SK-N-MC (cell line): Measurements from ENCODE around the gene SOBP.
"Not testable (repeated sequence)": the region's sequence is repeated elsewhere in the genome, so short reads cannot be mapped to it uniquely, and the experiment has no call there.

Experiments
- DNase-seq: peaks from one replicate; pipeline ENCODE4 v3.0.0-alpha.2; 2011; ENCODE audit warnings: low read depth, low spot score
- H3K27ac ChIP-seq: fragments of 200-600 bp; sonication (generic); 2 replicates; pipeline ENCODE4 v1.5.1; 2016; ENCODE audit warnings: mixed run types
- H3K36me3 ChIP-seq: fragments of 200-600 bp; sonication (generic); 2 replicates; pipeline ENCODE4 v1.6.1; 2017; ENCODE audit warnings: antibody characterized with exemption, low read length, mixed read lengths; ENCODE audit not compliant: insufficient read depth
- H3K4me3 ChIP-seq: fragments of 200-600 bp; sonication (generic); 2 replicates; pipeline ENCODE4 v1.5.1; 2016
- H3K9ac ChIP-seq: fragments of 200-600 bp; sonication (generic); 2 replicates; pipeline ENCODE4 v1.8.0; 2017; ENCODE audit warnings: mixed run types, mixed read lengths; ENCODE audit not compliant: insufficient read length
- H3K9me3 ChIP-seq: fragments of 200-600 bp; sonication (generic); 2 replicates; pipeline ENCODE4 v1.6.1; 2017; ENCODE audit warnings: low read depth, mild to moderate bottlenecking, antibody characterized with exemption, low read length, moderate library complexity, mixed read lengths
- EZH2 ChIP-seq: fragments of 200-600 bp; sonication (generic); IDR thresholded peaks from one replicate; pipeline ENCODE4 v1.6.1; 2017; ENCODE audit warnings: antibody characterized with exemption
- FOXP2 ChIP-seq: optimal IDR thresholded peaks from 2 replicates; pipeline ENCODE3; 2011; ENCODE audit warnings: mild to moderate bottlenecking, moderate library complexity; ENCODE audit not compliant: insufficient read depth; ENCODE audit errors: extremely low read length, control extremely low read depth
- POLR2AphosphoS5 ChIP-seq: IDR thresholded peaks from 2 replicates; pipeline ENCODE4 v1.6.1; 2012; ENCODE audit warnings: mild to moderate bottlenecking, low read depth, low read length, borderline replicate concordance

Gene SOBP

DNA sequence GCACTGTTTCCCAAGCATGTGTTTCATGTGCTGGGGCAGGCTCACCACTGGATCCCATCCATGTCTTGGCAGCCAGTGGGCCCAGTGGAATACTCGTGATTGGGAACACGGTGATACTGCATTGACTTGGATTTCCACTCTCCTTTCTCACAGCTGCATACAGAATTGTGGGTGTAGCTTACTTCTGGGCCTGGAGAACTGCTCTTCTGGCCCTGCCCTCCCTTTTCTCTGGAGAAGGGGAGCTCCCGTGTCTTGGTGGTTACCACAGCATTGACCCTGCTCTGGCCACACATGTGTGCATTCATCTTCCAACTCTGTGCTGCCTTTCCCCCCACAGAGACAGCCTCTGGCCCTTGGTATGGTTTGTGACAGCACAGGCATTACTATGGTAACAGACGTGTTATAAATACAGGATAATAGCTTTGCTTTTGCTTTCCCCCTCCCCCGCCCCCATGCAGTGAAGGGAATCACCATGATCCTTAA, 21.6 kb downstream of the SOBP start:
- Histone ChIP-seq H3K36me3 (peaks cover 13% of the 10 kb centered on the region; the same call in 1 of the 2 replicates), H3K9ac (no peak overlapping the region), H3K9me3 (no peaks in the 10 kb centered on the region), H3K27ac (no peak overlapping the region), H3K4me3 (no peak overlapping the region)
- DNase-seq, result no peak
- TF ChIP-seq FOXP2 (no peak), EZH2 (no peak), POLR2AphosphoS5 (no peak)

DNA sequence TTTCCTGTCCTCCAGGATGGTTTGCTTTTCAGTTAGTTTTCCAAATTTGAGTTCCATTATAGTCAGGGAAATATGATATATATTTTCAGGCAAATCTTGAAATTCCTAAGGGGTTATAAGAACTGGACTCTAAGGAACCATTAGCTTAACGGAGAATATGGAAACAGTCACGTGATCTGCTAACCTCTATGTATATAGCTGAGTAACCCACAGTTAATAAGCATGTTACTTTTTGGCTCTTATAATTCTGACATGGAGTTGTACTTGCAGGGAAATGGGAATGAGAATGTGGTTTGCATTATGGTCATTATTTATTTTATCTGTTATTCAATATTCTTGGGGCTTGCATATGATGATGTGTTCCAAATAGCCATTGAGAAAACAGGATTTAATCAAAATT, 23.3 kb downstream of the SOBP start:
- Histone ChIP-seq H3K4me3 (no peak overlapping the region), H3K9me3 (no peaks in the 10 kb centered on the region), H3K36me3 (peaks cover 15% of the 10 kb centered on the region; the same call in 1 of the 2 replicates), H3K27ac (no peak overlapping the region), H3K9ac (no peak overlapping the region)
- no peak for DNase-seq
- TF ChIP-seq FOXP2, result no peak

DNA sequence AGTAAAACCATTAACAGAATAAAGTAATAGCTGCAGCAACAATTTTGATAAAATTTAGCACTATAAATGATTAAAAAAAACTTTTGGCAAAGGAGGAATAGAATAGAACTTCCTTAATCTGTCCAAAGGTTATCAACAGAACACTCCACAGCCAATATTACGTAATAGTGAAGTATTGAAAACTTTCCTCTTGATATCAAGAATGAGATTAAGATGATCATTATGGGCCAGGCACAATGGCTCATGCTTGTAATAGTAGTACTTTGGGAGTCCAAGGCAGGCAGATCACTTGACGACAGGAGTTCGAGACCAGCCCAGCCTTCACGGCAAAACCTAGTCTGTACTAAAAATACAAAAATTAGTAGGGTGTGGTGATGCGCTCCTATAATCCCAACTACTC, 26.0 kb downstream of the SOBP start:
- Histone ChIP-seq H3K36me3 (peaks cover 15% of the 10 kb centered on the region; the same call in 1 of the 2 replicates), H3K9me3 (no peaks in the 10 kb centered on the region), H3K9ac (no peak overlapping the region), H3K4me3 (no peak overlapping the region), H3K27ac (no peak overlapping the region)
- no peak for TF ChIP-seq POLR2AphosphoS5
- no peak for TF ChIP-seq FOXP2
- TF ChIP-seq EZH2, result no peak
- no peak for DNase-seq

DNA sequence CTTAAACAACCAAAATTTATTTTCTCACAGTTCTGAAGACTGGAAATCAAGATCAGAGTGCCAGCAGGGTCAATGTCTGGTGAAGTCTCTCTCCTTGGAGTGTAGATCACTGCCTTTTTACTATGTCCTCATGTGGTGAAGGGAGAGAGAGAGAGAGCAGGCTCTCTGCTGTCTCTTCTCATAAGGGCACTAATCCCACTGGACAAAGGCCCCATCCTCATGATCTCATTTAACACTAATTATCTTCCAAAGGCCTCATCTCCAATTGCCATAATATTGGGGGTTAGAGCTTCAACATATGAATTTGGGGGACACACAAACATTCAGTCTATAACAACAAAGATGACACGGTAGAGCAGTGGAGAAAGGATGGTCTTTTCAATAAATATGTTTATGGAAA, 27.4 kb downstream of the SOBP start:
- TF ChIP-seq FOXP2 (no peak), POLR2AphosphoS5 (no peak), EZH2 (no peak)
- no peak overlapping the region for H3K4me3 ChIP-seq
- peaks cover 15% of the 10 kb centered on the region; the same call in 1 of the 2 replicates for H3K36me3 ChIP-seq
- no peaks in the 10 kb centered on the region for H3K9me3 ChIP-seq
- H3K27ac ChIP-seq, result no peak overlapping the region
- no peak for DNase-seq
- H3K9ac ChIP-seq, result no peak overlapping the region

DNA sequence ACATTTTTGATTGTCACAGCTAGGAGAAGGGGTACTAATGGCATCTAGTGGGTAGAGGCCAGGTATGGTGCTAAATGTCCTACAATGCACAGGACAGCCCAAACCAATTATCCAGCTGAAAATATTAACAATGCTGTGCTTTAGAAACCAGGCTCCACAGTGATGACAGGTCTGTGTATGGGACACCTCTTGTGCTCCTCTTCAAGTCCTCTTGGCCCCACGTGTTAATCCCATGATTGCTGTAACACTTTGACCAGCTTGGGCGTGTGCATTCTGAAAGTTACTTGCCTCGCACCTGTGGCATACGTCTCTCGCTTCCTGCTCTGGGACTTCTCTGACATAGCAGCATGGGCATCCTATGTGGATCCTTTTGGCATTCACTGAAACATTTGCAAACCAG, 29.3 kb downstream of the SOBP start:
- DNase-seq, H3K4me3 ChIP-seq, H3K27ac ChIP-seq, H3K9me3 ChIP-seq, H3K9ac ChIP-seq, H3K36me3 ChIP-seq: not testable (repeated sequence)

DNA sequence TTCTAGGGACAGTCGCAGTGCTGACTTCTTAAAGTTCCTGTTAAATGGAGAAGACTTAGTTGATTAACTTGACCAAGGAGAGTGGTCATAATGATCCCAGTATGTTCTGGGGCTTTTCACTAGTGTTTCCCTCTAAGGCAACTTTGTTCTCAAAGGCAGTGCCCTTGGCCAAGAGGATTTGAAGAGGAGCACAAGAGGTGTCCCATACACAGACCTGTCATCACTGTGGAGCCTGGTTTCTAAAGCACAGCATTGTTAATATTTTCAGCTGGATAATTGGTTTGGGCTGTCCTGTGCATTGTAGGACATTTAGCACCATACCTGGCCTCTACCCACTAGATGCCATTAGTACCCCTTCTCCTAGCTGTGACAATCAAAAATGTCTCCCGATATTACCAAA, 30.8 kb downstream of the SOBP start:
- not testable (repeated sequence) for H3K36me3 ChIP-seq, H3K27ac ChIP-seq, DNase-seq, H3K4me3 ChIP-seq, H3K9me3 ChIP-seq, H3K9ac ChIP-seq

DNA sequence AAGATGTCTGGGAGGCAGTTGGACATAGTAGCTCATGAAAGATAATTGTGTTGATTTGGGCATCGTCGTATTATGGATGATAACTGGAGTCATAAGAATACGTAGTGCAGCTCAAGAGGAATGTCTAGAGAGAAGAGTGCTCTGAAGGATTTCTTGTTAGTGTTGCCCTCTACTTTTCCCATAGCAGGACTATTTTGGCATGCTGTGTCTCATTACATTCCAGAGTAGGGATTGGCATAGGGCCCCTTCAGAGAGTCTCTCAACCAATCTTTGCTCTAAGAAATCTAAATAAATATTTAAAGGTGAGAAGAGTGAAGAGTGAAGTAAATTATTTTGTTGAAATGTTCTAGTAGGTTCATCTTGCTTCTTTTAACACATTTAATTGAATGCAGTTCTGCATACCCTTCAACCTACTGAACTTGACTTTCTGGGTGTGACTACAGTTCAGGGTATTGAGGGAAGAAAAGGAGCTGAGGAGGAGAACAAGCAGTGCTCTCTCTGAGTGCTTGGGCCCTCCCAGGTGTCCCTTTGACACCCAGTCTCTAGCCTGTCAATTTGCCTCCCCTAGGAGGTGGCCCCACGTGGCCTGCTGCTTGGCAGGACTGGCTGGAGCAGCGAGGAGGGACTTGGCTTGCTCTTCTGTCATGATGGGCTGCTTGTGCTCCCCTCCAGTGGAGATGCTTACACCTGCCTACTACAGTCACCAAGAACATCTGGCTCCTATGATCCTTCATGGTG, 33.3 kb downstream of the SOBP start:
- TF ChIP-seq POLR2AphosphoS5, result no peak
- TF ChIP-seq FOXP2, result no peak
- TF ChIP-seq EZH2, result no peak
- H3K9ac ChIP-seq, result no peak overlapping the region
- no peak overlapping the region for H3K4me3 ChIP-seq
- DNase-seq, result no peak
- H3K9me3 ChIP-seq, result no peaks in the 10 kb centered on the region
- H3K27ac ChIP-seq, result no peak overlapping the region
- H3K36me3 ChIP-seq, result no peaks in the 10 kb centered on the region

DNA sequence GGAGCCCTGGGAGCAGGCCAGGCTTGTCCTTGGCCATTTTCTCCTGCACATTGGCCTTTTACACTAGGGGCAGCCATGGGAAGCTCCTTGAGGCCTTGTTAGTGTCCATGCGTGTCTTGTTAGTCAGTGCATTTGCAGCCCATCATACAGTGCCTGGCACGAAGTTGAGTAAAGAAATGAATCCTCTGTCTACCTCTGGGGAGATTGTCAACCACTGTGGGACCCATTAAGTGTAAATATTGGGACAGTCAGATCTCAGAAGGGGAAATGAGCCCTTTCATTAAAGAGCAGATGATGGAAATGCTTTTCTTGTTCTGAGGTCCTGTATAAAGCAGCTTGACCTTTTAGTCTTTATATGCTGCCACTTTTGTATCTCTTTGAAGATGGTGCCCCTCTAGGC, 33.9 kb downstream of the SOBP start:
- no peaks in the 10 kb centered on the region for H3K9me3 ChIP-seq
- no peaks in the 10 kb centered on the region for H3K36me3 ChIP-seq
- H3K9ac ChIP-seq, result no peak overlapping the region
- no peak overlapping the region for H3K27ac ChIP-seq
- no peak for TF ChIP-seq FOXP2
- TF ChIP-seq POLR2AphosphoS5, result no peak
- no peak for TF ChIP-seq EZH2
- no peak overlapping the region for H3K4me3 ChIP-seq
- DNase-seq, result no peak

DNA sequence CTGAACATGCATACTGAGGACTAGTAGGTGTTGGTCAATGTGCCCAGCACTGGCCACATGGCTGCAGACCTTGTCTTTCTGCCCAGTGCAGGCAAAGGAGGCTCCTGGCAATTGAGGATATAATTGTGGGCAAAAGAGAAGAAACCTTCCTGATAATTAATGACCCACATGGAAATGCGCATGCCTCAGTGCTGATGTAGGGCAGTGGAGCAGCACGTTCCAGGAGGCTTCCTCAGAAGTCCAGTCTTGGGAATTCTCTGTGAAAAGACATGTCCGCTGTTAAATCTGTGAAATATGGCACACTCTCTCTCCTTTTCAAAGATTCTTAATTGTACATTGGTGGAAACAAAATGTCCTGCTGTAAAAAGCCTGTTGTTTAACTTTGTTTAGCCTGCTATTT, 34.7 kb downstream of the SOBP start:
- Histone ChIP-seq H3K27ac (no peak overlapping the region), H3K36me3 (no peaks in the 10 kb centered on the region), H3K9me3 (no peaks in the 10 kb centered on the region), H3K4me3 (no peak overlapping the region), H3K9ac (no peak overlapping the region)
- TF ChIP-seq EZH2, result no peak
- TF ChIP-seq FOXP2, result no peak
- no peak for TF ChIP-seq POLR2AphosphoS5
- DNase-seq, result no peak
